Neural crest cell (in vitro differentiated cells): Measurements from ENCODE around the gene LGR6. TPM values are rescaled to one million over a fixed set of nuclear protein-coding genes. Genes with fewer than 3 reads are reported as not detected.
"Not testable (repeated sequence)": the region's sequence is repeated elsewhere in the genome, so short reads cannot be mapped to it uniquely, and the experiment has no call there.

ENCODE experiments used
- DNase-seq: peaks from one replicate; pipeline ENCODE4 v3.0.0; 2021; ENCODE audit warnings: low read depth, mixed read lengths, low spot score
- H3K27ac Mint-ChIP-seq: one replicate; pipeline ENCODE4 v1.8.0; 2021; ENCODE audit warnings: mild to moderate bottlenecking, mixed read lengths; ENCODE audit not compliant: unreplicated experiment
- H3K27me3 Mint-ChIP-seq: 2 replicates; pipeline ENCODE4 v1.8.0; 2021; ENCODE audit warnings: low read depth, mild to moderate bottlenecking, mixed read lengths
- H3K36me3 Mint-ChIP-seq: 2 replicates; pipeline ENCODE4 v1.8.0; 2021; ENCODE audit warnings: low read depth, mild to moderate bottlenecking, mixed read lengths
- H3K4me1 Mint-ChIP-seq: 2 replicates; pipeline ENCODE4 v1.8.0; 2021; ENCODE audit warnings: mixed read lengths
- H3K4me3 Mint-ChIP-seq: one replicate; pipeline ENCODE4 v1.8.0; 2021; ENCODE audit warnings: mild to moderate bottlenecking, mixed read lengths
- H3K9me3 Mint-ChIP-seq: 2 replicates; pipeline ENCODE4 v1.8.0; 2021; ENCODE audit warnings: mixed read lengths
- CTCF ChIP-seq: fragments of 200-600 bp; sonication (generic); conservative IDR thresholded peaks from 2 replicates; pipeline ENCODE4 v1.5.0; 2021; ENCODE audit warnings: antibody characterized with exemption, mild to moderate bottlenecking
- total RNA-seq: library from RNA; stranded (reverse); gene quantifications from 2 replicates; pipeline ENCODE4 v1.2.1, GENCODE V29; 2021

Gene LGR6
- total RNA-seq, 1 donor from 2014 or later = 0.16 TPM

GRCh38 chr1:202349206-202349928 is 155.8 kb downstream of the LGR6 start:
- Mint-ChIP-seq H3K27me3 (no peaks in the 10 kb centered on the region), H3K27ac (peak overlapping the region; percentile 58), H3K9me3 (no peaks in the 10 kb centered on the region), H3K4me3 (peak overlapping the region; percentile 96), H3K4me1 (peaks cover 29% of the 10 kb centered on the region), H3K36me3 (no peaks in the 10 kb centered on the region)
- DNase-seq = no peak
- no peak for TF ChIP-seq CTCF

GRCh38 chr1:202351725-202352124 is 158.1 kb downstream of the LGR6 start:
- H3K4me3 Mint-ChIP-seq = peak overlapping the region; percentile 47
- H3K4me1 Mint-ChIP-seq = peaks cover 29% of the 10 kb centered on the region
- DNase-seq = no peak
- H3K36me3 Mint-ChIP-seq = no peaks in the 10 kb centered on the region
- no peaks in the 10 kb centered on the region for H3K9me3 Mint-ChIP-seq
- no peak overlapping the region for H3K27ac Mint-ChIP-seq
- H3K27me3 Mint-ChIP-seq = no peaks in the 10 kb centered on the region
- no peak for TF ChIP-seq CTCF

GRCh38 chr1:202352583-202353197 is 159.1 kb downstream of the LGR6 start:
- H3K4me1 Mint-ChIP-seq = peaks cover 29% of the 10 kb centered on the region
- not testable (repeated sequence) for DNase-seq, H3K27me3 Mint-ChIP-seq, H3K9me3 Mint-ChIP-seq, H3K4me3 Mint-ChIP-seq, H3K36me3 Mint-ChIP-seq, H3K27ac Mint-ChIP-seq

- no peak overlapping the region for H3K27ac Mint-ChIP-seq
- DNase-seq = no peak
- TF ChIP-seq CTCF = no peak
- no peaks in the 10 kb centered on the region for H3K9me3 Mint-ChIP-seq
- H3K36me3 Mint-ChIP-seq = no peaks in the 10 kb centered on the region
- no peaks in the 10 kb centered on the region for H3K27me3 Mint-ChIP-seq
- H3K4me1 Mint-ChIP-seq = peaks cover 15% of the 10 kb centered on the region
- no peak overlapping the region for H3K4me3 Mint-ChIP-seq
These were observed 162.4 kb downstream of the LGR6 start for GRCh38 chr1:202355944-202356553.

- no peak overlapping the region for H3K4me3 Mint-ChIP-seq
- H3K9me3 Mint-ChIP-seq = no peaks in the 10 kb centered on the region
- H3K27ac Mint-ChIP-seq = no peak overlapping the region
- DNase-seq = no peak
- H3K27me3 Mint-ChIP-seq = no peaks in the 10 kb centered on the region
- peaks cover 28% of the 10 kb centered on the region for H3K4me1 Mint-ChIP-seq
- no peaks in the 10 kb centered on the region for H3K36me3 Mint-ChIP-seq
- TF ChIP-seq CTCF = no peak
These were observed 163.9 kb downstream of the LGR6 start for GRCh38 chr1:202357506-202357905.

- Mint-ChIP-seq H3K4me1 (peaks cover 16% of the 10 kb centered on the region), H3K4me3 (no peak overlapping the region), H3K36me3 (no peaks in the 10 kb centered on the region), H3K27ac (no peak overlapping the region), H3K27me3 (no peaks in the 10 kb centered on the region), H3K9me3 (peaks cover 3% of the 10 kb centered on the region)
- DNase-seq = no peak
- TF ChIP-seq CTCF = no peak
These were observed 167.6 kb downstream of the LGR6 start for GRCh38 chr1:202361224-202361623.
